ENCODE measurements around the gene RAB34. TPM values are rescaled to one million over a fixed set of nuclear protein-coding genes. Genes with fewer than 3 reads are reported as not detected.

The RAB34 gene
- polyA plus RNA-seq, 3 donors: 66.7 to 93.3 (median 79.1) TPM

DNA sequence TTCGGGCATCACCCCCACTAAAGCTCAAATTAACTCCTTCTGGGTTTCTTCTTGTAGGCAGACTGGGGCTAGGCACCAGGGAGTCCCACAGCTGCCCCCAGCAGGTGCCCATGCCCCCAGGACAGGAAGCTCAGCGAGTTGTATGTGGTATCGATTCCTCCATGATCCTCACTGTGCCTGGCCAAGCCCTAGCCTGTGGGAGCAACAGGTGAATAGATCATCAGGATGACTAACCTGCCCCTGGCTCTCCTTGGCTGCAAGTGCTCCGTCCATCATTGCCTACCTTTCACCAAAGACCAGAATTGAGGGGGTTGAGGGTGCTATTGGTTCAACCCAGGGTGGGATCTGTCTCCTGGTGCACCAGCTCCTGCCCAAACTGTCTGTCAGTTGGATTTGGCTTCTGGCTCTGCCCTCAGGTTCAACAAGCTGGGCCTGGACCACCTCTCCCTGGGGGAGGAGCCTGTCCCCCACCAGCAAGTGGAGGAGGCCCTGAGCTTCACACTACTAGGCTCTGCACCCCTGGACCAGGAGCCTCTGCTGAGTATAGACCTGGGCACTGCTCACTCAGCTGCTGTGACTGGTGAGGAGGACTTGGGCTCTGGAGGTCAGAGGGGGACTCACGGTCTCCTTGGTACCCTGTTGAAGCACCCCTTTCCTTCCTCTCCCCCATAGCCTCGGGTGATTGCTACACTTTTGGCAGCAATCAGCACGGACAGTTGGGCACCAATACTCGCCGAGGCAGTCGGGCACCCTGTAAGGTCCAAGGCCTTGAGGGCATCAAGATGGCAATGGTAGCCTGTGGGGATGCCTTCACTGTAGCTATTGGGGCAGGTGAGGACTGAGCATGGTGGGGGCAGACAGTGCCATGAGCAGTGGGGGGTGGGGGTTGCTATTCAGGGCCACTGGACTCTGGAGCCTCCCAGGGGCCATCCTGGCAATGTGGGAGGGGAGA is 23.0 kb upstream of the RAB34 start:
- no peak for DNase-seq
- Histone ChIP-seq H3K27me3 (ENCODE audit: control insufficient read depth in 2 of 2, insufficient read depth in 2 of 2, low read length in 2 of 2) (peaks cover 4 to 15% of the 10 kb centered on the region in 2 donors), H3K4me2 (replicated peaks; ENCODE audit: extremely low read depth, low read length, poor library complexity, severe bottlenecking) (peak overlapping the region; percentile 38), H3K79me2 (ENCODE audit: insufficient read depth, low read length) (no peaks in the 10 kb centered on the region), H4K20me1 (ENCODE audit: insufficient read depth, low read length) (peaks cover 7% of the 10 kb centered on the region), H2AFZ (ENCODE audit: insufficient read depth, low read depth, low read length, poor library complexity, severe bottlenecking) (no peak overlapping the region), H3K27ac (ENCODE audit: low read depth in 1 of 2, low read length in 2 of 2) (no peak overlapping the region), H3K36me3 (replicated peaks in 1 of 2; ENCODE audit: control insufficient read depth in 1 of 2, insufficient read depth in 2 of 2, low read length in 2 of 2) (no peaks in the 10 kb centered on the region), H3K9ac (ENCODE audit: insufficient read depth, low read length, poor library complexity, severe bottlenecking) (no peak overlapping the region), H3K4me3 (replicated peaks in 1 of 3; ENCODE audit: low read depth in 2 of 3, low read length in 3 of 3) (peak overlapping the region in 1 of 3 experiments; percentile 30), H3K9me3 (replicated peaks in 1 of 2; ENCODE audit: control insufficient read depth in 1 of 2, insufficient read depth in 1 of 2, low read length in 2 of 2) (no peaks in the 10 kb centered on the region), H3K4me1 (ENCODE audit: control insufficient read depth in 1 of 2, insufficient read depth in 2 of 2, low read length in 2 of 2) (peaks cover 49% of the 10 kb centered on the region in 2 donors)
- peak overlapping the region in 2 of 7 donors; percentile 21 to 77 for H3K27ac Mint-ChIP-seq
- peaks cover 10 to 12% of the 10 kb centered on the region in 2 donors for H3K36me3 Mint-ChIP-seq
- peak overlapping the region in 1 of 2 donors; percentile 46 for H3K4me3 Mint-ChIP-seq
- WGBS (ENCODE audit: insufficient coverage): 60% methylated on average over 2 of the region's 10 CpGs
- H3K9me3 Mint-ChIP-seq: peaks cover 0 to 8% (median 0%) of the 10 kb centered on the region in 7 donors
- peaks cover 12 to 30% (median 22%) of the 10 kb centered on the region in 3 donors for H3K27me3 Mint-ChIP-seq (ENCODE audit: low read depth in 3 of 3)
- intact Hi-C loops (cut with micrococcal nuclease): loop anchor here (1.0 to 10.0 kb wide), 2 partner anchors 10 to 214 kb away; partner anchors contain the start of gene PHF12 (in 1 of the 2)
- TF ChIP-seq, protein P1, sequence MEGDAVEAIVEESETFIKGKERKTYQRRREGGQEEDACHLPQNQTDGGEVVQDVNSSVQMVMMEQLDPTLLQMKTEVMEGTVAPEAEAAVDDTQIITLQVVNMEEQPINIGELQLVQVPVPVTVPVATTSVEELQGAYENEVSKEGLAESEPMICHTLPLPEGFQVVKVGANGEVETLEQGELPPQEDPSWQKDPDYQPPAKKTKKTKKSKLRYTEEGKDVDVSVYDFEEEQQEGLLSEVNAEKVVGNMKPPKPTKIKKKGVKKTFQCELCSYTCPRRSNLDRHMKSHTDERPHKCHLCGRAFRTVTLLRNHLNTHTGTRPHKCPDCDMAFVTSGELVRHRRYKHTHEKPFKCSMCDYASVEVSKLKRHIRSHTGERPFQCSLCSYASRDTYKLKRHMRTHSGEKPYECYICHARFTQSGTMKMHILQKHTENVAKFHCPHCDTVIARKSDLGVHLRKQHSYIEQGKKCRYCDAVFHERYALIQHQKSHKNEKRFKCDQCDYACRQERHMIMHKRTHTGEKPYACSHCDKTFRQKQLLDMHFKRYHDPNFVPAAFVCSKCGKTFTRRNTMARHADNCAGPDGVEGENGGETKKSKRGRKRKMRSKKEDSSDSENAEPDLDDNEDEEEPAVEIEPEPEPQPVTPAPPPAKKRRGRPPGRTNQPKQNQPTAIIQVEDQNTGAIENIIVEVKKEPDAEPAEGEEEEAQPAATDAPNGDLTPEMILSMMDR (IDR thresholded peaks at IDR 0.05): no peak
- H3K4me1 Mint-ChIP-seq: peaks cover 31% of the 10 kb centered on the region

DNA sequence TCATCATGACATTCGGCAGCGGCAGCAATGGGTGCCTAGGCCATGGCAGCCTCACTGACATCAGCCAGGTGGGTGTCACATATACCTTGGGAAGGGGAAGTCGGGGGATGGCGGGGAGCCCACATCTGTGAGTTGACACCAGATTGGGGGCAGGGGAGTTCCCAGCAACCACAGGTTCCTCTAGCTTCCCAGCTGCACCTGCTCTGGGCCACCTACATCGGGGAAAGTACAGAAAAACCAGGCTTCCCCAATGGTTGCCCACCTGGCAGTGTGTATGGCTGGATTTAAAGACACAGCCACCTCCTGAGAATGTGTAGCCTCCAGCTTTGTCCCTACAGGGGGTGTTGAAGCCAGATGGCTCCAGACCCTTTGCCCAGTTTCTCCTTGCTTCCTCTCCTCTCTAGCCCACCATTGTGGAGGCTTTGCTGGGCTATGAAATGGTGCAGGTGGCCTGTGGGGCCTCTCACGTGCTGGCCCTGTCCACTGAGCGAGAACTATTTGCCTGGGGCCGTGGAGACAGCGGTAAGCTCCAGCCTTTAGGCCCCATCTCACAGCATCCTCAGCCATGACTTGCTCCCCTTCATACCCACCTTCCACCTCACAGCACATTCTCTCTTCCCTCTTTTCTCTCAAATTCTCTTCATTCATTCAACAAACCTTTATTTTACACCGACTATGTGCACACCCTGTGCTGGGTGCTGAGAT is 21.2 kb upstream of the RAB34 start:
- peaks cover 6 to 21% (median 8%) of the 10 kb centered on the region in 3 donors for H3K27me3 Mint-ChIP-seq (ENCODE audit: low read depth in 3 of 3)
- H3K9ac ChIP-seq (ENCODE audit: insufficient read depth, low read length, poor library complexity, severe bottlenecking): no peak overlapping the region
- H3K4me3 ChIP-seq (replicated peaks in 1 of 3; ENCODE audit: low read depth in 2 of 3, low read length in 3 of 3): no peak overlapping the region
- H3K27ac ChIP-seq (ENCODE audit: low read depth in 1 of 2, low read length in 2 of 2): no peak overlapping the region
- 76% methylated on average over 6 of the region's 10 CpGs for WGBS (ENCODE audit: insufficient coverage)
- DNase-seq: no peak
- peaks cover 0 to 3% (median 0%) of the 10 kb centered on the region in 7 donors for H3K9me3 Mint-ChIP-seq
- no peak overlapping the region for H3K4me2 ChIP-seq (replicated peaks; ENCODE audit: extremely low read depth, low read length, poor library complexity, severe bottlenecking)
- H3K9me3 ChIP-seq (replicated peaks in 1 of 2; ENCODE audit: control insufficient read depth in 1 of 2, insufficient read depth in 1 of 2, low read length in 2 of 2): no peaks in the 10 kb centered on the region
- TF ChIP-seq, protein P1 (IDR thresholded peaks at IDR 0.05): no peak
- no peaks in the 10 kb centered on the region for H3K27me3 ChIP-seq (ENCODE audit: control insufficient read depth in 2 of 2, insufficient read depth in 2 of 2, low read length in 2 of 2)
- H3K36me3 ChIP-seq (replicated peaks in 1 of 2; ENCODE audit: control insufficient read depth in 1 of 2, insufficient read depth in 2 of 2, low read length in 2 of 2): no peaks in the 10 kb centered on the region
- H3K4me3 Mint-ChIP-seq: no peak overlapping the region
- peak overlapping the region in 1 of 7 donors; percentile 27 for H3K27ac Mint-ChIP-seq
- H3K36me3 Mint-ChIP-seq: peaks cover 14 to 16% of the 10 kb centered on the region in 2 donors
- H4K20me1 ChIP-seq (ENCODE audit: insufficient read depth, low read length): no peaks in the 10 kb centered on the region
- H3K4me1 Mint-ChIP-seq: peaks cover 22% of the 10 kb centered on the region
- H3K79me2 ChIP-seq (ENCODE audit: insufficient read depth, low read length): no peaks in the 10 kb centered on the region
- intact Hi-C loops (cut with micrococcal nuclease): no loop called here
- H2AFZ ChIP-seq (ENCODE audit: insufficient read depth, low read depth, low read length, poor library complexity, severe bottlenecking): no peak overlapping the region
- peaks cover 31 to 33% of the 10 kb centered on the region in 2 donors for H3K4me1 ChIP-seq (ENCODE audit: control insufficient read depth in 1 of 2, insufficient read depth in 2 of 2, low read length in 2 of 2)
